ENCODE data around the gene ZKSCAN5. TPM values are rescaled to one million over a fixed set of nuclear protein-coding genes. Genes with fewer than 3 reads are reported as not detected.

Gene ZKSCAN5
- polyA plus RNA-seq, 1 donor (not counting 4 experiments of a cell fraction or from before 2014, with no cell fraction given), result 8.4 TPM

- Histone ChIP-seq H3K4me1 (ENCODE audit: control insufficient read depth, extremely low read depth, insufficient read depth, low read length) (peaks cover 3% of the 10 kb centered on the region), H3K9me3 (ENCODE audit: control insufficient read depth, low read depth, low read length) (no peaks in the 10 kb centered on the region), H3K9ac (ENCODE audit: control insufficient read depth, extremely low read depth, insufficient read depth, low read length) (no peak overlapping the region), H3K36me3 (ENCODE audit: control insufficient read depth in 2 of 2, extremely low read depth in 1 of 2, insufficient read depth in 2 of 2, low read length in 2 of 2) (peaks cover 0 to 20% of the 10 kb centered on the region in 2 experiments), H3K79me2 (ENCODE audit: control insufficient read depth, insufficient read depth, low read length) (peaks cover 3% of the 10 kb centered on the region), H2AFZ (ENCODE audit: control insufficient read depth, low read length) (no peak overlapping the region), H3K9me1 (ENCODE audit: control insufficient read depth, extremely low read depth, insufficient read depth, low read length) (peaks cover 2% of the 10 kb centered on the region), H4K20me1 (ENCODE audit: control insufficient read depth, extremely low read depth, insufficient read depth, low read length) (no peaks in the 10 kb centered on the region), H3K4me3 (ENCODE audit: control insufficient read depth in 2 of 3, extremely low read depth in 1 of 3, insufficient read depth in 2 of 3, low read depth in 1 of 3, low read length in 3 of 3) (no peak overlapping the region), H3K27ac (ENCODE audit: control insufficient read depth, insufficient read depth, low read length) (no peak overlapping the region), H3K27me3 (ENCODE audit: control insufficient read depth, extremely low read depth, insufficient read depth, low read length) (no peaks in the 10 kb centered on the region), H3K4me2 (ENCODE audit: control insufficient read depth, extremely low read depth, insufficient read depth, low read depth, low read length) (no peak overlapping the region)
- no peak for TF ChIP-seq EZH2 (IDR thresholded peaks at IDR 0.05; ENCODE audit: low read length)
- no peak for TF ChIP-seq CTCF (optimal IDR thresholded peaks at IDR 0.05 in 1 of 3, IDR thresholded peaks at IDR 0.05 in 1 of 3, conservative IDR thresholded peaks at IDR 0.05 in 1 of 3; ENCODE audit: extremely low read depth in 1 of 3, insufficient read depth in 2 of 3, low read length in 3 of 3)
- FAIRE-seq (peak; percentile 5), DNase-seq (ENCODE audit: low read depth, low spot score) (no peak)
- dilution Hi-C loops (cut with MboI; ENCODE audit: extremely low pct_ligation_motif_present, low sequenced_read_pairs), result no loop called here
These were observed 68.8 kb downstream of the ZKSCAN5 start for GRCh38 chr7:99573257-99573656.

- Histone ChIP-seq H3K4me3 (ENCODE audit: control insufficient read depth in 2 of 3, extremely low read depth in 1 of 3, insufficient read depth in 2 of 3, low read depth in 1 of 3, low read length in 3 of 3) (no peak overlapping the region), H2AFZ (ENCODE audit: control insufficient read depth, low read length) (no peak overlapping the region), H3K27me3 (ENCODE audit: control insufficient read depth, extremely low read depth, insufficient read depth, low read length) (no peaks in the 10 kb centered on the region), H3K9me3 (ENCODE audit: control insufficient read depth, low read depth, low read length) (no peaks in the 10 kb centered on the region), H4K20me1 (ENCODE audit: control insufficient read depth, extremely low read depth, insufficient read depth, low read length) (no peaks in the 10 kb centered on the region), H3K27ac (ENCODE audit: control insufficient read depth, insufficient read depth, low read length) (no peak overlapping the region), H3K4me1 (ENCODE audit: control insufficient read depth, extremely low read depth, insufficient read depth, low read length) (peaks cover 12% of the 10 kb centered on the region), H3K9me1 (ENCODE audit: control insufficient read depth, extremely low read depth, insufficient read depth, low read length) (no peaks in the 10 kb centered on the region), H3K9ac (ENCODE audit: control insufficient read depth, extremely low read depth, insufficient read depth, low read length) (no peak overlapping the region), H3K4me2 (ENCODE audit: control insufficient read depth, extremely low read depth, insufficient read depth, low read depth, low read length) (no peak overlapping the region), H3K36me3 (ENCODE audit: control insufficient read depth in 2 of 2, extremely low read depth in 1 of 2, insufficient read depth in 2 of 2, low read length in 2 of 2) (peaks cover 0 to 10% of the 10 kb centered on the region in 2 experiments), H3K79me2 (ENCODE audit: control insufficient read depth, insufficient read depth, low read length) (no peaks in the 10 kb centered on the region)
- dilution Hi-C loops (cut with MboI; ENCODE audit: extremely low pct_ligation_motif_present, low sequenced_read_pairs), result no loop called here
- DNase-seq (ENCODE audit: low read depth, low spot score) (no peak), FAIRE-seq (no peak)
- no peak for TF ChIP-seq CTCF (optimal IDR thresholded peaks at IDR 0.05 in 1 of 3, IDR thresholded peaks at IDR 0.05 in 1 of 3, conservative IDR thresholded peaks at IDR 0.05 in 1 of 3; ENCODE audit: extremely low read depth in 1 of 3, insufficient read depth in 2 of 3, low read length in 3 of 3)
- TF ChIP-seq EZH2 (IDR thresholded peaks at IDR 0.05; ENCODE audit: low read length), result no peak
These were observed 71.8 kb downstream of the ZKSCAN5 start for GRCh38 chr7:99576251-99576650.
